H1 (cell line): ENCODE data around the gene YAF2. TPM values are rescaled to one million over a fixed set of nuclear protein-coding genes. Genes with fewer than 3 reads are reported as not detected.

Experiments
- BACH1 ChIP-seq: IDR thresholded peaks from 2 replicates; pipeline ENCODE4 v1.6.1; 2012; ENCODE audit warnings: low read length, improper control_type of control experiment
- CBX8 ChIP-seq: fragments of 300-800, 300-1000 bp; sonication (generic); IDR thresholded peaks from 2 replicates; pipeline ENCODE4 v1.7.1; 2016; ENCODE audit warnings: low read depth, low read length, borderline replicate concordance
- CREB1 ChIP-seq: IDR thresholded peaks from 2 replicates; pipeline ENCODE4 v1.6.1; 2012; ENCODE audit warnings: inconsistent platforms
- CTCF ChIP-seq, 3 experiments: IDR thresholded peaks; 1 replicate in 2 of 3; 2 replicates in 1 of 3; pipeline versions ENCODE4 v1.5.1 to v1.6.1; 2011; ENCODE audit warnings: low read length in 3 of 3, mild to moderate bottlenecking in 3 of 3, inconsistent platforms in 2 of 3, low read depth in 1 of 3, moderate library complexity in 1 of 3; ENCODE audit not compliant: insufficient read depth in 1 of 3; ENCODE audit errors: control extremely low read depth in 1 of 3
- EGR1 ChIP-seq: IDR thresholded peaks from 2 replicates; pipeline ENCODE4 v1.6.1; 2011; ENCODE audit warnings: low read depth, low read length, borderline replicate concordance
- EP300 ChIP-seq, 2 experiments: IDR thresholded peaks; 1 replicate in 1 of 2; 2 replicates in 1 of 2; pipeline ENCODE4 v1.6.1; 2011 to 2012; ENCODE audit warnings: low read depth in 2 of 2, low read length in 2 of 2, mild to moderate bottlenecking in 2 of 2, borderline replicate concordance in 1 of 2, inconsistent platforms in 1 of 2, moderate library complexity in 1 of 2
- KDM4A ChIP-seq: IDR thresholded peaks from one replicate; pipeline ENCODE4 v1.7.1; 2012; ENCODE audit warnings: low read depth, mild to moderate bottlenecking, moderate library complexity, low read length, inconsistent platforms; ENCODE audit not compliant: severe bottlenecking
- NRF1 ChIP-seq: IDR thresholded peaks from 2 replicates; pipeline ENCODE4 v1.6.1; 2011; ENCODE audit warnings: mild to moderate bottlenecking, low read depth, low read length, improper control_type of control experiment
- PHF8 ChIP-seq: fragments of 200-600 bp; sonication (generic); conservative IDR thresholded peaks from 2 replicates; pipeline ENCODE4 v1.7.1; 2012; ENCODE audit warnings: low read depth, mild to moderate bottlenecking, inconsistent platforms, low read length, moderate library complexity
- POU5F1 ChIP-seq: IDR thresholded peaks from 2 replicates; pipeline ENCODE4 v1.6.1; 2011; ENCODE audit warnings: low read depth, mild to moderate bottlenecking, low read length, moderate library complexity
- RAD21 ChIP-seq, 2 experiments: IDR thresholded peaks in 1 of 2; conservative IDR thresholded peaks in 1 of 2; 2 replicates each; pipeline ENCODE4 v1.6.1; 2011; ENCODE audit warnings: low read depth in 2 of 2, low read length in 2 of 2, improper control_type of control experiment in 1 of 2, inconsistent platforms in 1 of 2, mild to moderate bottlenecking in 1 of 2, moderate library complexity in 1 of 2
- RXRA ChIP-seq: IDR thresholded peaks from 2 replicates; pipeline ENCODE4 v1.6.1; 2011; ENCODE audit warnings: low read depth, mild to moderate bottlenecking, low read length, moderate library complexity; ENCODE audit not compliant: insufficient read depth
- TAF7 ChIP-seq: optimal IDR thresholded peaks from 2 replicates; pipeline ENCODE3; 2011; ENCODE audit warnings: low read depth, mild to moderate bottlenecking, inconsistent platforms, low read length, moderate library complexity, borderline replicate concordance
- TBP ChIP-seq: IDR thresholded peaks from 2 replicates; pipeline ENCODE4 v1.6.1; 2011; ENCODE audit warnings: low read depth, low read length, improper control_type of control experiment
- TEAD4 ChIP-seq: IDR thresholded peaks from 2 replicates; pipeline ENCODE4 v1.6.1; 2012; ENCODE audit warnings: low read depth, low read length, inconsistent platforms, mixed read lengths
- polyA plus RNA-seq, 7 experiments: library from polyadenylated mRNA; depleted of rRNA in 3 of 7; stranded (reverse) in 5 of 7; unstranded in 2 of 7; fragments of >200 nt in 5 of 7; fragments of 200-250 nt in 2 of 7; gene quantifications; 1 replicate in 5 of 7; 2 replicates in 1 of 7; 4 replicates in 1 of 7; pipeline versions ENCODE4 v1.2.1 to v1.2.3, GENCODE V29; 2011 to 2013; ENCODE audit warnings: missing spikeins in 2 of 7, mixed read lengths in 2 of 7
- total RNA-seq: library from RNA; stranded (reverse); fragmentation: NEBNext Ultra II Directional; extraction: Animal tissue kit (Norgen Biotek cat#: 25700); gene quantifications from 2 replicates; pipeline ENCODE4 v1.2.1, GENCODE V29; 2021
- TF ChIP-seq, protein P1 (sequence below): IDR thresholded peaks from 2 replicates; pipeline ENCODE4 v1.6.1; 2012; ENCODE audit warnings: inconsistent platforms
- TF ChIP-seq, protein P2 (sequence below): IDR thresholded peaks from 2 replicates; pipeline ENCODE4 v1.6.1; 2012; ENCODE audit warnings: inconsistent platforms

Gene YAF2
- total and polyA plus RNA-seq, 2 of the 8 experiments (the other 6 are each of a cell fraction or from before 2014, with no cell fraction given) = 0.50 to 2.2 TPM

GRCh38 chr12:42144408-42145196 lies 93.4 kb downstream of the YAF2 start, which contains the start of gene GXYLT1 (continued):
- TF ChIP-seq CTCF (IDR thresholded peaks at IDR 0.05; ENCODE audit: control extremely low read depth in 1 of 3, insufficient read depth in 1 of 3, low read depth in 1 of 3, low read length in 3 of 3) = no peak
- peak in 1 of 2 experiments; percentile 12; a peak in 1 of 4 replicates for TF ChIP-seq RAD21 (IDR thresholded peaks at IDR 0.05 in 1 of 2, conservative IDR thresholded peaks at IDR 0.05 in 1 of 2; ENCODE audit: low read depth in 2 of 2, low read length in 2 of 2)
- TF ChIP-seq BACH1 = peak; percentile 46
- no peak for TF ChIP-seq CBX8
- TF ChIP-seq TAF7 = peak; percentile 53
- TF ChIP-seq KDM4A = peak; percentile 68
- TF ChIP-seq NRF1 = peak; percentile 24; the same call in 1 of the 2 replicates
- TF ChIP-seq TEAD4 = peak; percentile 73; the same call in 1 of the 2 replicates
- peak; percentile 85 for TF ChIP-seq EGR1
- TF ChIP-seq CREB1 = peak; percentile 83
- peak; percentile 73; the same call in 1 of the 2 replicates for TF ChIP-seq TBP
- TF ChIP-seq, protein P1, sequence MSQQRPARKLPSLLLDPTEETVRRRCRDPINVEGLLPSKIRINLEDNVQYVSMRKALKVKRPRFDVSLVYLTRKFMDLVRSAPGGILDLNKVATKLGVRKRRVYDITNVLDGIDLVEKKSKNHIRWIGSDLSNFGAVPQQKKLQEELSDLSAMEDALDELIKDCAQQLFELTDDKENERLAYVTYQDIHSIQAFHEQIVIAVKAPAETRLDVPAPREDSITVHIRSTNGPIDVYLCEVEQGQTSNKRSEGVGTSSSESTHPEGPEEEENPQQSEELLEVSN = peak; percentile 66
- TF ChIP-seq PHF8 = peak; percentile 28; the same call in 1 of the 2 replicates
- peak in 1 of 2 experiments; percentile 19; a peak in 1 of 3 replicates for TF ChIP-seq EP300 (IDR thresholded peaks at IDR 0.05; ENCODE audit: borderline replicate concordance in 1 of 2, low read depth in 2 of 2, low read length in 2 of 2)
- no peak for TF ChIP-seq POU5F1
- TF ChIP-seq, protein P2, sequence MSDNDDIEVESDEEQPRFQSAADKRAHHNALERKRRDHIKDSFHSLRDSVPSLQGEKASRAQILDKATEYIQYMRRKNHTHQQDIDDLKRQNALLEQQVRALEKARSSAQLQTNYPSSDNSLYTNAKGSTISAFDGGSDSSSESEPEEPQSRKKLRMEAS = peak; percentile 51; the same call in 1 of the 2 replicates
- TF ChIP-seq RXRA = no peak
- TF ChIP-seq, all 59 proteins: peak for 19
